Right lobe of liver (tissue), 4 donors: ENCODE results near the gene GLIS1.

Source experiments
- CTCF ChIP-seq, 4 donors: fragments of 200-600 bp in 3 of 4; fragments of 450-650 bp in 1 of 4; IDR thresholded peaks; one replicate each; pipeline versions ENCODE4 v1.5.1 to v1.8.0; 2016 to 2022; ENCODE audit warnings: antibody characterized with exemption in 4 of 4, mild to moderate bottlenecking in 2 of 4
- POLR2A ChIP-seq: fragments of 450-650 bp; IDR thresholded peaks from one replicate; pipeline ENCODE4 v1.6.1; 2017; ENCODE audit warnings: antibody characterized with exemption, mild to moderate bottlenecking
- donor health status: DM: no; HTN: no; CAD: no.
- donor health status: DM: no; HTN: no; CAD: no.
- donor health status: DM: no; HTN: yes; CAD: no.

GRCh38 chr1:53600561-53600960 lies 138.4 kb downstream of the GLIS1 start:
- TF ChIP-seq CTCF (IDR thresholded peaks at IDR 0.05) (no peak), POLR2A (no peak)
